Hippocampal formation (tissue), 2 donors: Measurements from ENCODE around the gene TMEM239.

Experiments used
- DNase-seq, 2 donors: peaks; one replicate each; lab custom pipeline; 2025; lab: John Stamatoyannopoulos, UW

TMEM239 gene

GRCh38 chr20:2849529-2849928, 33.4 kb downstream of the TMEM239 start:
- DNase-seq, result no peak

DNA sequence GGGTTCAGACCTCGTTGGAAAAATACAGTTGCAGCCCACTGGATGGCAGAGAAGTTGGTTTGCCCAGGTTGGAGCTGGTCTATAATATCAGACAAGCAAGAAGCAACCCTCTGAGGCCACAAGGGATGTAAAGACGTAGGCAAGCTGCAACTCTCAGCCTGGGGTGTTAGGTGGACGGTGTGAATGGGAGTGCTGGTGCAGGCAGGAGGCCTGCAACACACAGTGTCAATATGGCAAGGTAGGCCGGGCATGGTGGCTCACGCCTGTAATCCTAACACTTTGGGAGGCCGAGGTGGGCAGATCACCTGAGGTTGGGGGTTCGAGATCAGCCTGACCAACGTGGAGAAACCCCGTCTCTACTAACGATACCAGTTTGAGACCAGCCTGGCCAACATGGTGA, 34.9 kb downstream of the TMEM239 start:
- DNase-seq, result no peak

GRCh38 chr20:2858591-2858990, 42.4 kb downstream of the TMEM239 start:
- DNase-seq, result no peak

- no peak for DNase-seq
Observed at GRCh38 chr20:2859330-2860121, 43.4 kb downstream of the TMEM239 start.

GRCh38 chr20:2864626-2865025, 48.5 kb downstream of the TMEM239 start:
- no peak for DNase-seq

GRCh38 chr20:2865101-2865500, 48.9 kb downstream of the TMEM239 start:
- no peak for DNase-seq

GRCh38 chr20:2865630-2866029, 49.5 kb downstream of the TMEM239 start:
- no peak for DNase-seq

- DNase-seq, result no peak
Observed at GRCh38 chr20:2866236-2866635, 50.1 kb downstream of the TMEM239 start.

- DNase-seq, result no peak
Observed at GRCh38 chr20:2867081-2867864, 51.1 kb downstream of the TMEM239 start.
